ENCODE data around the gene MS4A18. TPM values are rescaled to one million over a fixed set of nuclear protein-coding genes. Genes with fewer than 3 reads are reported as not detected.

MS4A18 gene
- total RNA-seq, 1 experiment from 2014 or later: not detected

GRCh38 chr11:60785806-60786361 is 61.4 kb downstream of the MS4A18 start:
- H3K9me3 Mint-ChIP-seq (ENCODE audit: unreplicated experiment): no peaks in the 10 kb centered on the region
- no TSS peak for BruUV-seq (replicated peaks)
- ChIA-PET POLR2A (no interaction called here), CTCF (interaction anchor here (0.9 to 1.2 kb wide), 2 partner anchors 11 to 46 kb away, joined by 3 to 4 read pairs; no protein-coding TSS in a partner anchor)
- TF ChIP-seq CTCF (IDR thresholded peaks at IDR 0.05; ENCODE audit: unreplicated experiment): no peak
- H3K4me1 Mint-ChIP-seq (ENCODE audit: insufficient read depth, unreplicated experiment): no peaks in the 10 kb centered on the region
- no peaks in the 10 kb centered on the region for H3K27me3 Mint-ChIP-seq (ENCODE audit: insufficient read depth, unreplicated experiment)
- H3K36me3 Mint-ChIP-seq (ENCODE audit: insufficient read depth, unreplicated experiment): no peaks in the 10 kb centered on the region
- no peak overlapping the region for H3K27ac Mint-ChIP-seq (ENCODE audit: low read depth, unreplicated experiment)
- intact Hi-C loops (cut with micrococcal nuclease): no loop called here
- no peak for DNase-seq (ENCODE audit: unreplicated experiment)
- H3K4me3 Mint-ChIP-seq (ENCODE audit: unreplicated experiment): no peak overlapping the region

GRCh38 chr11:60786811-60787567 is 62.5 kb downstream of the MS4A18 start:
- no peak for TF ChIP-seq CTCF (IDR thresholded peaks at IDR 0.05; ENCODE audit: unreplicated experiment)
- H3K27ac Mint-ChIP-seq (ENCODE audit: low read depth, unreplicated experiment): no peak overlapping the region
- intact Hi-C loops (cut with micrococcal nuclease): no loop called here
- no peaks in the 10 kb centered on the region for H3K4me1 Mint-ChIP-seq (ENCODE audit: insufficient read depth, unreplicated experiment)
- peak; percentile 44 for DNase-seq (ENCODE audit: unreplicated experiment)
- H3K27me3 Mint-ChIP-seq (ENCODE audit: insufficient read depth, unreplicated experiment): peaks cover 8% of the 10 kb centered on the region
- no peak overlapping the region for H3K4me3 Mint-ChIP-seq (ENCODE audit: unreplicated experiment)
- BruUV-seq (replicated peaks): no TSS peak
- no peaks in the 10 kb centered on the region for H3K9me3 Mint-ChIP-seq (ENCODE audit: unreplicated experiment)
- H3K36me3 Mint-ChIP-seq (ENCODE audit: insufficient read depth, unreplicated experiment): no peaks in the 10 kb centered on the region
- CTCF ChIA-PET: interaction anchor here (0.6 kb wide), 1 partner anchor 195 kb away, joined by 3 read pairs; no protein-coding TSS in a partner anchor
- POLR2A ChIA-PET: no interaction called here

GRCh38 chr11:60788401-60789125 is 64.0 kb downstream of the MS4A18 start:
- Mint-ChIP-seq H3K4me1 (ENCODE audit: insufficient read depth, unreplicated experiment) (no peaks in the 10 kb centered on the region), H3K27me3 (ENCODE audit: insufficient read depth, unreplicated experiment) (peaks cover 24% of the 10 kb centered on the region), H3K27ac (ENCODE audit: low read depth, unreplicated experiment) (no peak overlapping the region), H3K4me3 (ENCODE audit: unreplicated experiment) (no peak overlapping the region), H3K36me3 (ENCODE audit: insufficient read depth, unreplicated experiment) (no peaks in the 10 kb centered on the region), H3K9me3 (ENCODE audit: unreplicated experiment) (no peaks in the 10 kb centered on the region)
- ChIA-PET POLR2A (no interaction called here), CTCF (interaction anchor here (0.6 to 1.3 kb wide), 2 partner anchors 13 to 1350 kb away, joined by 3 to 4 read pairs; no protein-coding TSS in a partner anchor)
- no peak for DNase-seq (ENCODE audit: unreplicated experiment)
- no TSS peak for BruUV-seq (replicated peaks)
- TF ChIP-seq CTCF (IDR thresholded peaks at IDR 0.05; ENCODE audit: unreplicated experiment): no peak
- intact Hi-C loops (cut with micrococcal nuclease): no loop called here

- DNase-seq (ENCODE audit: unreplicated experiment): no peak
- TF ChIP-seq CTCF (IDR thresholded peaks at IDR 0.05; ENCODE audit: unreplicated experiment): no peak
- POLR2A ChIA-PET: no interaction called here
- Mint-ChIP-seq H3K27me3 (ENCODE audit: insufficient read depth, unreplicated experiment) (peaks cover 25% of the 10 kb centered on the region), H3K27ac (ENCODE audit: low read depth, unreplicated experiment) (no peak overlapping the region), H3K4me1 (ENCODE audit: insufficient read depth, unreplicated experiment) (no peaks in the 10 kb centered on the region), H3K9me3 (ENCODE audit: unreplicated experiment) (no peaks in the 10 kb centered on the region), H3K4me3 (ENCODE audit: unreplicated experiment) (no peak overlapping the region), H3K36me3 (ENCODE audit: insufficient read depth, unreplicated experiment) (no peaks in the 10 kb centered on the region)
- CTCF ChIA-PET: no interaction called here
- no TSS peak for BruUV-seq (replicated peaks)
- intact Hi-C loops (cut with micrococcal nuclease): no loop called here
Observed at GRCh38 chr11:60790726-60791125, 66.2 kb downstream of the MS4A18 start.

Measured in MCF 10A (cell line).